Astrocyte (in vitro differentiated cells and primary cell): ENCODE results near the gene CCDC116. TPM values are rescaled to one million over a fixed set of nuclear protein-coding genes. Genes with fewer than 3 reads are reported as not detected.

Experiments used
- DNase-seq: peaks from one replicate; pipeline ENCODE4 v3.0.0-alpha.2; 2010; ENCODE audit warnings: low read depth
- FAIRE-seq: peaks from 2 replicates; lab custom pipeline; 2011; peaks lifted over from hg19 to GRCh38; lab: Jason Lieb, UNC
- H2AFZ ChIP-seq: 2 replicates; pipeline ENCODE4 v1.6.0; 2012; ENCODE audit warnings: low read depth, low read length, inconsistent platforms
- H3K27ac ChIP-seq: 2 replicates; pipeline ENCODE4 v1.5.1; 2011; ENCODE audit warnings: low read depth, low read length, inconsistent platforms
- H3K27me3 ChIP-seq: 2 replicates; pipeline ENCODE4 v1.6.0; 2011; ENCODE audit warnings: low read length, inconsistent platforms; ENCODE audit not compliant: insufficient read depth
- H3K36me3 ChIP-seq: 2 replicates; pipeline ENCODE4 v1.5.1; 2011; ENCODE audit warnings: low read length, inconsistent platforms; ENCODE audit not compliant: insufficient read depth
- H3K4me1 ChIP-seq: 2 replicates; pipeline ENCODE4 v1.5.1; 2011; ENCODE audit warnings: low read length, inconsistent platforms; ENCODE audit not compliant: insufficient read depth
- H3K4me2 ChIP-seq: 2 replicates; pipeline ENCODE4 v1.6.0; 2012; ENCODE audit warnings: low read length, inconsistent platforms
- H3K4me3 ChIP-seq: 2 replicates; pipeline ENCODE4 v1.5.1; 2011; ENCODE audit warnings: low read depth, mild to moderate bottlenecking, low read length, inconsistent platforms; ENCODE audit not compliant: insufficient read depth
- H3K79me2 ChIP-seq: 2 replicates; pipeline ENCODE4 v1.6.0; 2012; ENCODE audit warnings: mild to moderate bottlenecking, low read length, inconsistent platforms; ENCODE audit not compliant: insufficient read depth
- H3K9ac ChIP-seq: 2 replicates; pipeline ENCODE4 v1.6.0; 2012; ENCODE audit warnings: mild to moderate bottlenecking, low read length, inconsistent platforms
- H3K9me3 ChIP-seq: 2 replicates; pipeline ENCODE4 v1.5.1; 2012; ENCODE audit warnings: low read depth, mild to moderate bottlenecking, low read length, inconsistent platforms; ENCODE audit not compliant: insufficient read depth
- H4K20me1 ChIP-seq: 2 replicates; pipeline ENCODE4 v1.6.0; 2012; ENCODE audit warnings: low read length, inconsistent platforms; ENCODE audit not compliant: insufficient read depth
- H3K27ac Mint-ChIP-seq: one replicate; pipeline ENCODE4 v1.8.0; 2021; ENCODE audit warnings: mild to moderate bottlenecking, mixed read lengths; ENCODE audit not compliant: unreplicated experiment
- H3K27me3 Mint-ChIP-seq: one replicate; pipeline ENCODE4 v1.8.0; 2021; ENCODE audit warnings: low read depth, mixed read lengths; ENCODE audit not compliant: unreplicated experiment
- H3K36me3 Mint-ChIP-seq: one replicate; pipeline ENCODE4 v1.8.0; 2021; ENCODE audit warnings: low read depth, mixed read lengths; ENCODE audit not compliant: unreplicated experiment
- H3K4me1 Mint-ChIP-seq: one replicate; pipeline ENCODE4 v1.8.0; 2021; ENCODE audit warnings: low read depth, mixed read lengths; ENCODE audit not compliant: unreplicated experiment
- H3K4me3 Mint-ChIP-seq: one replicate; pipeline ENCODE4 v1.8.0; 2021; ENCODE audit warnings: mild to moderate bottlenecking, moderate library complexity, mixed read lengths; ENCODE audit not compliant: unreplicated experiment
- H3K9me3 Mint-ChIP-seq: one replicate; pipeline ENCODE4 v1.8.0; 2021; ENCODE audit warnings: mild to moderate bottlenecking, mixed read lengths; ENCODE audit not compliant: unreplicated experiment
- CTCF ChIP-seq: IDR thresholded peaks from 2 replicates; pipeline ENCODE4 v1.5.1; 2011; ENCODE audit warnings: low read depth, mild to moderate bottlenecking, inconsistent platforms, low read length, moderate library complexity; ENCODE audit not compliant: insufficient read depth
- EZH2 ChIP-seq: IDR thresholded peaks from 2 replicates; pipeline ENCODE4 v1.6.1; 2012; ENCODE audit warnings: mild to moderate bottlenecking, low read length, inconsistent platforms; ENCODE audit not compliant: insufficient read depth
- total RNA-seq: library from RNA; stranded (reverse); gene quantifications from 2 replicates; pipeline ENCODE4 v1.2.1, GENCODE V29; 2021

The CCDC116 gene
- total RNA-seq, 1 donor from 2014 or later = 0.11 TPM

- Histone ChIP-seq H3K9ac (peak overlapping the region; percentile 78), H3K4me3 (peak overlapping the region; percentile 75), H3K27ac (peak overlapping the region; percentile 51), H3K4me1 (peaks cover 19% of the 10 kb centered on the region), H3K27me3 (no peaks in the 10 kb centered on the region), H3K4me2 (peak overlapping the region; percentile 89), H2AFZ (peak overlapping the region; percentile 77), H3K36me3 (peaks cover 8% of the 10 kb centered on the region), H4K20me1 (peaks cover 9% of the 10 kb centered on the region), H3K9me3 (no peaks in the 10 kb centered on the region), H3K79me2 (peaks cover 17% of the 10 kb centered on the region)
- TF ChIP-seq CTCF (no peak), EZH2 (no peak)
- DNase-seq (peak; percentile 71), FAIRE-seq (no peak)
- Mint-ChIP-seq H3K36me3 (no peaks in the 10 kb centered on the region), H3K4me1 (no peaks in the 10 kb centered on the region), H3K27ac (no peak overlapping the region), H3K9me3 (no peaks in the 10 kb centered on the region), H3K4me3 (peak overlapping the region; percentile 90), H3K27me3 (peaks cover 4% of the 10 kb centered on the region)
Observed at GRCh38 chr22:21652010-21652546, 19.5 kb downstream of the CCDC116 start.

DNA sequence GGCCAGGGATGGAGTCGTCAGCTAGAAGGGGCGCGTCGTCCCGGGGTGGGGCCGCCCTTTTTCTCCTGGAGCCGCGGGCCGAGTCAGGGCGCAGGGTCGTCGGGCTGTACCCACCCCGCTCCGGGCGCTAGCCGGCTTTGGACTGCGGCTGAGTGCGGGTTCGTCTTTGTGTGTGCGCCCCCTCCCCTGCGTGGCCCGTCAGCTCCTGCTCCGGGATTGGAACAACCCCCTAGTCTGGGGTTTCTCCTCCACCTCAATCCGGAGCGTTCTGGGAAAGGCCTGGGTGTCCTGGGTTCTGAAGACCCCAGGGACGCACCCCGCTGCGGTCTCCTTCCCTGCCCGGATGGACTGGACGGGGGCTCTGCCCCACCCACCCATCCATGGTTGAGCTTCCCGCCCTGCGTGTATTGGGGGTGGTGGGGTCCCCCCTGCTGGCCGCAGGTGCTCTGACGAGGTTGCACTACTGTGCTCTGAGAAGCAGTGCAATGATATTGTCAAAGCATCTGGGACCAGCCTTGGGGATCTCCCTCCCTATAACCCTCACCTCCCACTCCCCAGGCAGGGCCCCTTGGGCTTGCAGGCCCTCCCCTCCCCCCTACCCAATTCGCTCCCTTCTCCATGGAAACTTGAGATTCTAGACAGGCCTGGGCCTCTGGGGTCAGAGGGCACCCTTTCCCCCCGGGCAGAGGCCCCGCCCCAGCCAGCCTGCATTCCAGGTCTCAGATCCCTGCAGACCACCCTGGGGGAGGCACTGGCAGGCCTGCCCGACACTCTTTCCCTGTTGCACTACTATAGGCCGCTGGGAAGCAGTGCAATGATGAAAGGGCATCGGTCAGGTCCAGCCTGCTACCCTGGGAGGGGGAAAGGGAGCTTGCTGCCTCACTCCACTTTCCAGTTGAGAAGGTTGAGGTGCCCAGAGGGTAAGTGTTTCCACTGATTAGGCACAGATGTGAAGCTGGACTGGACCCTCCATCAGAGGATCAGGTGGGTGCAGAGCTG is 20.3 kb downstream of the CCDC116 start:
- FAIRE-seq = no peak
- Mint-ChIP-seq H3K4me3 (peak overlapping the region; percentile 90), H3K4me1 (no peaks in the 10 kb centered on the region), H3K9me3 (no peaks in the 10 kb centered on the region), H3K27me3 (peaks cover 4% of the 10 kb centered on the region), H3K36me3 (no peaks in the 10 kb centered on the region), H3K27ac (no peak overlapping the region)
- Histone ChIP-seq H3K79me2 (peaks cover 17% of the 10 kb centered on the region), H4K20me1 (peaks cover 6% of the 10 kb centered on the region), H3K4me1 (peaks cover 24% of the 10 kb centered on the region), H3K36me3 (peaks cover 8% of the 10 kb centered on the region), H2AFZ (peak overlapping the region; percentile 66), H3K9ac (peak overlapping the region; percentile 78), H3K4me2 (peak overlapping the region; percentile 89), H3K27ac (peak overlapping the region; percentile 51), H3K9me3 (no peaks in the 10 kb centered on the region), H3K27me3 (no peaks in the 10 kb centered on the region), H3K4me3 (peak overlapping the region; percentile 75)
- no peak for DNase-seq
- no peak for TF ChIP-seq EZH2
- no peak for TF ChIP-seq CTCF
